ENCODE measurements around the gene ERVH48-1. TPM values are rescaled to one million over a fixed set of nuclear protein-coding genes. Genes with fewer than 3 reads are reported as not detected.

Gene ERVH48-1
- total and polyA plus RNA-seq, 4 donors = not detected

GRCh38 chr21:42900446-42900845 is 25.0 kb downstream of the ERVH48-1 start:
- ATAC-seq (ENCODE audit: low FRiP score) (no peak), DNase-seq (no peak)
- no peaks in the 10 kb centered on the region for H3K27me3 ChIP-seq (ENCODE audit: control insufficient read depth in 1 of 2, insufficient read depth in 2 of 2, low read length in 1 of 2)
- no peak overlapping the region for H3K4me3 ChIP-seq (ENCODE audit: low read length in 2 of 2)
- peaks cover 3% of the 10 kb centered on the region in 2 donors for H3K36me3 ChIP-seq (ENCODE audit: control insufficient read depth in 1 of 2, insufficient read depth in 2 of 2, low read length in 1 of 2)
- intact Hi-C loops (cut with DNase I) = no loop called here
- 77 to 82% methylated on average over 4 of the region's 4 CpGs for WGBS, 2 donors
- H3K9me3 ChIP-seq (ENCODE audit: control insufficient read depth, low read length) = no peaks in the 10 kb centered on the region
- H3K4me1 ChIP-seq (ENCODE audit: control insufficient read depth in 1 of 2, insufficient read depth in 2 of 2, low read length in 2 of 2) = no peaks in the 10 kb centered on the region
- H3K27ac ChIP-seq (ENCODE audit: low read depth in 1 of 2, low read length in 2 of 2) = no peak overlapping the region

GRCh38 chr21:42892931-42893755 is 32.3 kb downstream of the ERVH48-1 start, which contains the start of gene NDUFV3:
Gene NDUFV3 (plus strand): TSS chr21:42893309. CDS start chr21:42893334, 25 bp downstream.
- intact Hi-C loops (cut with DNase I) = loop anchor here in 1 of 2 donors (2.0 kb wide), 1 partner anchor 14 kb away; the partner anchor contains the start of gene WDR4
- WGBS, 2 donors = 0 to 1% methylated on average over 72 to 87 of the region's 87 CpGs
- H3K4me1 ChIP-seq (ENCODE audit: control insufficient read depth in 1 of 2, insufficient read depth in 2 of 2, low read length in 2 of 2) = no peaks in the 10 kb centered on the region
- no peaks in the 10 kb centered on the region for H3K9me3 ChIP-seq (ENCODE audit: control insufficient read depth, low read length)
- H3K36me3 ChIP-seq (ENCODE audit: control insufficient read depth in 1 of 2, insufficient read depth in 2 of 2, low read length in 1 of 2) = no peaks in the 10 kb centered on the region
- no peaks in the 10 kb centered on the region for H3K27me3 ChIP-seq (ENCODE audit: control insufficient read depth in 1 of 2, insufficient read depth in 2 of 2, low read length in 1 of 2)
- peak; percentile 100 for DNase-seq
- peak within 1 kb of the TSS; percentile 73 to 77 for H3K4me3 ChIP-seq (ENCODE audit: low read length in 2 of 2)
- ATAC-seq (ENCODE audit: low FRiP score) = peak; percentile 99
- peak within 1 kb of the TSS; percentile 62 to 68 for H3K27ac ChIP-seq (ENCODE audit: low read depth in 1 of 2, low read length in 2 of 2)

- Histone ChIP-seq H3K4me3 (ENCODE audit: low read length in 2 of 2) (peak overlapping the region in 1 of 2 donors; percentile 62), H3K36me3 (ENCODE audit: control insufficient read depth in 1 of 2, insufficient read depth in 2 of 2, low read length in 1 of 2) (no peaks in the 10 kb centered on the region), H3K4me1 (ENCODE audit: control insufficient read depth in 1 of 2, insufficient read depth in 2 of 2, low read length in 2 of 2) (no peaks in the 10 kb centered on the region), H3K27me3 (ENCODE audit: control insufficient read depth in 1 of 2, insufficient read depth in 2 of 2, low read length in 1 of 2) (no peaks in the 10 kb centered on the region), H3K27ac (ENCODE audit: low read depth in 1 of 2, low read length in 2 of 2) (peak overlapping the region; percentile 45 to 56), H3K9me3 (ENCODE audit: control insufficient read depth, low read length) (no peaks in the 10 kb centered on the region)
- WGBS, 2 donors = 12 to 13% methylated on average over 18 of the region's 18 CpGs
- ATAC-seq (ENCODE audit: low FRiP score) (no peak), DNase-seq (no peak)
- intact Hi-C loops (cut with DNase I) = loop anchor here in 1 of 2 donors (2.0 kb wide), 1 partner anchor 14 kb away; the partner anchor contains the start of gene WDR4
Measured at GRCh38 chr21:42892582-42892930, 32.9 kb downstream of the ERVH48-1 start.

GRCh38 chr21:42887326-42887725 is 38.1 kb downstream of the ERVH48-1 start:
- no peak for ATAC-seq (ENCODE audit: low FRiP score)
- no peaks in the 10 kb centered on the region for H3K9me3 ChIP-seq (ENCODE audit: control insufficient read depth, low read length)

DNA sequence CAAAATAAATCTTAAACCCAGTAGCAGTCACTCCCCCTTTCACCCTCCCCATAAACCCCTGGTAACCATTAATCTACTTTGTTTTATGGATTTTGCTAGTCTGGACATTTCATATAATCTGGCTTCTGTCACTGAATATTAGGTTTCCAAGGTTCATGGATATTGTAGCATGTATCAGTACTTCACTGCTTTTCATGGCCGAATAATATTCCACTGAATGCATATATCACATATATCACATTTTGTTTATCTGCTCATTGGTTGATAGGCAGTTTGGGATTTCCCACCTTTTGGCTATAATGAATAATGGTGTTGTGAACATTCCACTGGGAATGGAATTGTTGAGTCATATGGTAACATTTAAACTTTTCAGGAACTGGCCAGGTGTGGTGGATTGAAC is 41.5 kb downstream of the ERVH48-1 start:
- no peaks in the 10 kb centered on the region for H3K9me3 ChIP-seq (ENCODE audit: control insufficient read depth, low read length)
- no peak overlapping the region for H3K4me3 ChIP-seq (ENCODE audit: low read length in 2 of 2)
- no peaks in the 10 kb centered on the region for H3K36me3 ChIP-seq (ENCODE audit: control insufficient read depth in 1 of 2, insufficient read depth in 2 of 2, low read length in 1 of 2)
- intact Hi-C loops (cut with DNase I) = no loop called here
- H3K4me1 ChIP-seq (ENCODE audit: control insufficient read depth in 1 of 2, insufficient read depth in 2 of 2, low read length in 2 of 2) = no peaks in the 10 kb centered on the region
- no peak for DNase-seq
- ATAC-seq (ENCODE audit: low FRiP score) = no peak
- 41 to 95% methylated on average over 1 of the region's 1 CpG for WGBS, 2 donors
- H3K27me3 ChIP-seq (ENCODE audit: control insufficient read depth in 1 of 2, insufficient read depth in 2 of 2, low read length in 1 of 2) = no peaks in the 10 kb centered on the region
- H3K27ac ChIP-seq (ENCODE audit: low read depth in 1 of 2, low read length in 2 of 2) = no peak overlapping the region

More at GRCh38 chr21:42887326-42887725, 38.1 kb downstream of the ERVH48-1 start:
- DNase-seq = no peak
- H3K36me3 ChIP-seq (ENCODE audit: control insufficient read depth in 1 of 2, insufficient read depth in 2 of 2, low read length in 1 of 2) = no peaks in the 10 kb centered on the region
- no peak overlapping the region for H3K27ac ChIP-seq (ENCODE audit: low read depth in 1 of 2, low read length in 2 of 2)
- H3K4me3 ChIP-seq (ENCODE audit: low read length in 2 of 2) = no peak overlapping the region
- no peaks in the 10 kb centered on the region for H3K27me3 ChIP-seq (ENCODE audit: control insufficient read depth in 1 of 2, insufficient read depth in 2 of 2, low read length in 1 of 2)
- 91 to 94% methylated on average over 5 of the region's 5 CpGs for WGBS, 2 donors
- intact Hi-C loops (cut with DNase I) = no loop called here
- no peaks in the 10 kb centered on the region for H3K4me1 ChIP-seq (ENCODE audit: control insufficient read depth in 1 of 2, insufficient read depth in 2 of 2, low read length in 2 of 2)

DNA sequence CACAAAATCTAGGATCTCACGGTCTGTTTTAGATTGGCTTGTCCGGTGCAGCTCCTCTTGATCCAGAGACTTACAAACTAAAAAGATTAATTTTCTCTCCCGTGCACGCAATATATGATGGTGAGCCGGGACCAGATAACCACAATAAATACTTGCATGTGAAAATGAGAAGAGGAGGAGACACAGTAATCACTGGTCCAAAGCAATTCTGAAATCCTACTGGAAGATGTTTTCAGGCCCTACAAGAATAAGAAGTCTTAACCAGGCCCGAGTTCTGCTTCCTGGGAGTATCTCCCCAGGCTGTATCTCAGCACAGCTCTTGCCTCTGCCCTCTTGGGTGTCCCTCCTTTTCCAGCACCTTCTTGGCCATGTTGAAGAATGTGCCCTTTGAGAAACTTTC is 45.1 kb downstream of the ERVH48-1 start:
- H3K36me3 ChIP-seq (ENCODE audit: control insufficient read depth in 1 of 2, insufficient read depth in 2 of 2, low read length in 1 of 2) = no peaks in the 10 kb centered on the region
- H3K27me3 ChIP-seq (ENCODE audit: control insufficient read depth in 1 of 2, insufficient read depth in 2 of 2, low read length in 1 of 2) = no peaks in the 10 kb centered on the region
- no peak overlapping the region for H3K27ac ChIP-seq (ENCODE audit: low read depth in 1 of 2, low read length in 2 of 2)
- 93 to 95% methylated on average over 6 of the region's 6 CpGs for WGBS, 2 donors
- DNase-seq (no peak), ATAC-seq (ENCODE audit: low FRiP score) (no peak)
- intact Hi-C loops (cut with DNase I) = no loop called here
- peaks cover 0 to 3% of the 10 kb centered on the region in 2 donors for H3K4me1 ChIP-seq (ENCODE audit: control insufficient read depth in 1 of 2, insufficient read depth in 2 of 2, low read length in 2 of 2)
- H3K4me3 ChIP-seq (ENCODE audit: low read length in 2 of 2) = no peak overlapping the region
- H3K9me3 ChIP-seq (ENCODE audit: control insufficient read depth, low read length) = no peaks in the 10 kb centered on the region

GRCh38 chr21:42878993-42879787 is 46.2 kb downstream of the ERVH48-1 start, which contains the start of gene WDR4:
Gene WDR4 (minus strand): TSS chr21:42879539. CDS start chr21:42879495, 44 bp downstream.
- peak within 1 kb of the TSS in 1 of 2 donors; percentile 74 for H3K27ac ChIP-seq (ENCODE audit: low read depth in 1 of 2, low read length in 2 of 2)
- H3K4me1 ChIP-seq (ENCODE audit: control insufficient read depth in 1 of 2, insufficient read depth in 2 of 2, low read length in 2 of 2) = peaks cover 0 to 3% of the 10 kb centered on the region in 2 donors
- ATAC-seq (ENCODE audit: low FRiP score) (peak; percentile 100), DNase-seq (peak; percentile 98 to 99)
- H3K9me3 ChIP-seq (ENCODE audit: control insufficient read depth, low read length) = no peaks in the 10 kb centered on the region
- peak within 1 kb of the TSS; percentile 73 to 74 for H3K4me3 ChIP-seq (ENCODE audit: low read length in 2 of 2)
- intact Hi-C loops (cut with DNase I) = loop anchor here in 1 of 2 donors (2.0 kb wide), 1 partner anchor 14 kb away; the partner anchor contains the start of gene NDUFV3
- 0 to 1% methylated on average over 76 to 80 of the region's 80 CpGs for WGBS, 2 donors
- no peaks in the 10 kb centered on the region for H3K27me3 ChIP-seq (ENCODE audit: control insufficient read depth in 1 of 2, insufficient read depth in 2 of 2, low read length in 1 of 2)
- no peaks in the 10 kb centered on the region for H3K36me3 ChIP-seq (ENCODE audit: control insufficient read depth in 1 of 2, insufficient read depth in 2 of 2, low read length in 1 of 2)

DNA sequence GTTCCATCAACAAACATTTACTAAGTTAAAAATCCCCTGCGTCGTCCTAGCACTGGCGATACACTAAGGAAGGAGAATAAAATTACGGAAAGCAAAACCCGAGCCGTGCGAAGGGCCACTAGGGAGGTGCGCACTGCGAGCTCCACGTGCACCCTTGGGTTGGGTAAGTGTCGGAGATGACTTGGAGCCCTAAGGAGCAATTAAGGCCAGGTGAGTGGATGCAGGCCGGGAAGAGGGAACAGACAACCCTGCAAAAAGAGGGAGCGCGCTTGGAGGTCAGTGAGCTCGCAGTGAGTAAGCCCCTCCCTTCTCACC is 46.8 kb downstream of the ERVH48-1 start:
- ATAC-seq (ENCODE audit: low FRiP score) = no peak
- intact Hi-C loops (cut with DNase I) = loop anchor here in 1 of 2 donors (2.0 kb wide), 1 partner anchor 14 kb away; the partner anchor contains the start of gene NDUFV3
- Histone ChIP-seq H3K9me3 (ENCODE audit: control insufficient read depth, low read length) (no peaks in the 10 kb centered on the region), H3K27me3 (ENCODE audit: control insufficient read depth in 1 of 2, insufficient read depth in 2 of 2, low read length in 1 of 2) (no peaks in the 10 kb centered on the region), H3K4me3 (ENCODE audit: low read length in 2 of 2) (peak overlapping the region; percentile 50 to 73), H3K4me1 (ENCODE audit: control insufficient read depth in 1 of 2, insufficient read depth in 2 of 2, low read length in 2 of 2) (peaks cover 0 to 3% of the 10 kb centered on the region in 2 donors), H3K36me3 (ENCODE audit: control insufficient read depth in 1 of 2, insufficient read depth in 2 of 2, low read length in 1 of 2) (no peaks in the 10 kb centered on the region), H3K27ac (ENCODE audit: low read depth in 1 of 2, low read length in 2 of 2) (peak overlapping the region in 1 of 2 donors; percentile 74)
- no peak for DNase-seq
- 0% methylated on average over 15 of the region's 15 CpGs for WGBS, 2 donors

Data from aorta (tissue), 5 donors.